ENCODE data around the gene PFN2.
A peak's percentile ranks its signal among the peaks of the same experiment; 100 is the strongest.
"Not testable (repeated sequence)": the region's sequence is repeated elsewhere in the genome, so short reads cannot be mapped to it uniquely, and the experiment has no call there.

The PFN2 gene

GRCh38 chr3:149970716-149971402 is at the start of gene PFN2:
PFN2 (minus strand) TSS chr3:149970895; CDS start chr3:149970856, 39 bp downstream.
- peak; percentile 9 for DNase-seq (ENCODE audit: low read depth)

GRCh38 chr3:150015901-150016300 is 45.2 kb upstream of the PFN2 start:
- DNase-seq (ENCODE audit: low read depth) = no peak

- no peak for DNase-seq (ENCODE audit: low read depth)
Measured at GRCh38 chr3:150014782-150015181, 44.1 kb upstream of the PFN2 start.

- no peak for DNase-seq (ENCODE audit: low read depth)
Measured at GRCh38 chr3:150013801-150014200, 43.1 kb upstream of the PFN2 start.

- DNase-seq (ENCODE audit: low read depth) = no peak
Measured at GRCh38 chr3:150006794-150007193, 36.1 kb upstream of the PFN2 start.

- DNase-seq (ENCODE audit: low read depth) = no peak
Measured at GRCh38 chr3:150005243-150006112, 34.8 kb upstream of the PFN2 start.

GRCh38 chr3:150000641-150001040 is 29.9 kb upstream of the PFN2 start:
- DNase-seq (ENCODE audit: low read depth) = no peak

GRCh38 chr3:149999421-149999820 is 28.7 kb upstream of the PFN2 start:
- DNase-seq (ENCODE audit: low read depth) = no peak

GRCh38 chr3:149998946-149999345 is 28.3 kb upstream of the PFN2 start:
- no peak for DNase-seq (ENCODE audit: low read depth)

GRCh38 chr3:149992416-149993058 is 21.8 kb upstream of the PFN2 start:
- DNase-seq (ENCODE audit: low read depth) = no peak

GRCh38 chr3:149990423-149990948 is 19.8 kb upstream of the PFN2 start:
- no peak for DNase-seq (ENCODE audit: low read depth)

- DNase-seq (ENCODE audit: low read depth) = no peak
Measured at GRCh38 chr3:149989307-149989706, 18.6 kb upstream of the PFN2 start.

- no peak for DNase-seq (ENCODE audit: low read depth)
Measured at GRCh38 chr3:149983628-149984027, 12.9 kb upstream of the PFN2 start.

GRCh38 chr3:149983053-149983452 is 12.4 kb upstream of the PFN2 start:
- DNase-seq (ENCODE audit: low read depth) = not testable (repeated sequence)

GRCh38 chr3:149981979-149982378 is 11.3 kb upstream of the PFN2 start:
- not testable (repeated sequence) for DNase-seq (ENCODE audit: low read depth)

GRCh38 chr3:149977386-149977785 is 6.7 kb upstream of the PFN2 start:
- no peak for DNase-seq (ENCODE audit: low read depth)

- no peak for DNase-seq (ENCODE audit: low read depth)
Measured at GRCh38 chr3:149975919-149976318, 5.2 kb upstream of the PFN2 start.

GRCh38 chr3:149971403-149972075 is 844 bp upstream of the PFN2 start:
- no peak for DNase-seq (ENCODE audit: low read depth)

GRCh38 chr3:149969940-149970715 is 567 bp downstream of the PFN2 start:
- peak; percentile 35 for DNase-seq (ENCODE audit: low read depth)

GRCh38 chr3:149969110-149969939 is 1.4 kb downstream of the PFN2 start:
- DNase-seq (ENCODE audit: low read depth) = no peak
